ENCODE measurements around the gene GLRX5. TPM values are rescaled to one million over a fixed set of nuclear protein-coding genes. Genes with fewer than 3 reads are reported as not detected.

GLRX5 gene
- polyA plus RNA-seq, 2 donors: 24.2 to 28.3 TPM

- no peak overlapping the region for H3K27ac ChIP-seq (ENCODE audit: low read depth in 2 of 2, low read length in 1 of 2)
- H3K4me3 ChIP-seq (ENCODE audit: low read depth in 1 of 2, low read length in 2 of 2): no peak overlapping the region
- peaks cover 0 to 10% of the 10 kb centered on the region in 2 donors for H3K4me1 ChIP-seq (ENCODE audit: control insufficient read depth in 2 of 2, insufficient read depth in 2 of 2, low read length in 1 of 2)
- peaks cover 0 to 3% of the 10 kb centered on the region in 2 donors for H3K36me3 ChIP-seq (ENCODE audit: control insufficient read depth in 2 of 2, insufficient read depth in 2 of 2, low read length in 1 of 2)
- 95 to 96% methylated on average over 6 of the region's 6 CpGs for WGBS, 2 donors
- H3K9me3 ChIP-seq (ENCODE audit: control insufficient read depth in 2 of 2, insufficient read depth in 1 of 2, low read depth in 1 of 2, low read length in 1 of 2): no peaks in the 10 kb centered on the region
- no peaks in the 10 kb centered on the region for H3K27me3 ChIP-seq (ENCODE audit: control insufficient read depth in 1 of 2, insufficient read depth in 2 of 2, low read length in 2 of 2)
Measured at GRCh38 chr14:95540236-95540855, 5.5 kb downstream of the GLRX5 start.

- no peaks in the 10 kb centered on the region for H3K9me3 ChIP-seq (ENCODE audit: control insufficient read depth in 2 of 2, insufficient read depth in 1 of 2, low read depth in 1 of 2, low read length in 1 of 2)
- peaks cover 0 to 4% of the 10 kb centered on the region in 2 donors for H3K4me1 ChIP-seq (ENCODE audit: control insufficient read depth in 2 of 2, insufficient read depth in 2 of 2, low read length in 1 of 2)
- H3K27me3 ChIP-seq (ENCODE audit: control insufficient read depth in 1 of 2, insufficient read depth in 2 of 2, low read length in 2 of 2): no peaks in the 10 kb centered on the region
- peaks cover 0 to 3% of the 10 kb centered on the region in 2 donors for H3K36me3 ChIP-seq (ENCODE audit: control insufficient read depth in 2 of 2, insufficient read depth in 2 of 2, low read length in 1 of 2)
- 67 to 71% methylated on average over 4 of the region's 4 CpGs for WGBS, 2 donors
- no peak overlapping the region for H3K4me3 ChIP-seq (ENCODE audit: low read depth in 1 of 2, low read length in 2 of 2)
- no peak overlapping the region for H3K27ac ChIP-seq (ENCODE audit: low read depth in 2 of 2, low read length in 1 of 2)
Measured at GRCh38 chr14:95541346-95541745, 6.5 kb downstream of the GLRX5 start.

- peaks cover 0 to 3% of the 10 kb centered on the region in 2 donors for H3K36me3 ChIP-seq (ENCODE audit: control insufficient read depth in 2 of 2, insufficient read depth in 2 of 2, low read length in 1 of 2)
- H3K27me3 ChIP-seq (ENCODE audit: control insufficient read depth in 1 of 2, insufficient read depth in 2 of 2, low read length in 2 of 2): no peaks in the 10 kb centered on the region
- no peaks in the 10 kb centered on the region for H3K9me3 ChIP-seq (ENCODE audit: control insufficient read depth in 2 of 2, insufficient read depth in 1 of 2, low read depth in 1 of 2, low read length in 1 of 2)
- peaks cover 0 to 4% of the 10 kb centered on the region in 2 donors for H3K4me1 ChIP-seq (ENCODE audit: control insufficient read depth in 2 of 2, insufficient read depth in 2 of 2, low read length in 1 of 2)
- WGBS, 2 donors: 80 to 83% methylated on average over 8 of the region's 8 CpGs
- H3K4me3 ChIP-seq (ENCODE audit: low read depth in 1 of 2, low read length in 2 of 2): no peak overlapping the region
- H3K27ac ChIP-seq (ENCODE audit: low read depth in 2 of 2, low read length in 1 of 2): no peak overlapping the region
Measured at GRCh38 chr14:95541932-95542930, 7.4 kb downstream of the GLRX5 start.

GRCh38 chr14:95543021-95543420 lies 8.2 kb downstream of the GLRX5 start:
- Histone ChIP-seq H3K27ac (ENCODE audit: low read depth in 2 of 2, low read length in 1 of 2) (no peak overlapping the region), H3K27me3 (ENCODE audit: control insufficient read depth in 1 of 2, insufficient read depth in 2 of 2, low read length in 2 of 2) (no peaks in the 10 kb centered on the region), H3K4me1 (ENCODE audit: control insufficient read depth in 2 of 2, insufficient read depth in 2 of 2, low read length in 1 of 2) (peaks cover 0 to 3% of the 10 kb centered on the region in 2 donors), H3K9me3 (ENCODE audit: control insufficient read depth in 2 of 2, insufficient read depth in 1 of 2, low read depth in 1 of 2, low read length in 1 of 2) (no peaks in the 10 kb centered on the region), H3K4me3 (ENCODE audit: low read depth in 1 of 2, low read length in 2 of 2) (no peak overlapping the region), H3K36me3 (ENCODE audit: control insufficient read depth in 2 of 2, insufficient read depth in 2 of 2, low read length in 1 of 2) (peaks cover 0 to 3% of the 10 kb centered on the region in 2 donors)
- 97% methylated on average over 5 of the region's 5 CpGs for WGBS, 2 donors

- Histone ChIP-seq H3K4me3 (ENCODE audit: low read depth in 1 of 2, low read length in 2 of 2) (no peak overlapping the region), H3K4me1 (ENCODE audit: control insufficient read depth in 2 of 2, insufficient read depth in 2 of 2, low read length in 1 of 2) (peaks cover 0 to 4% of the 10 kb centered on the region in 2 donors), H3K36me3 (ENCODE audit: control insufficient read depth in 2 of 2, insufficient read depth in 2 of 2, low read length in 1 of 2) (peaks cover 0 to 3% of the 10 kb centered on the region in 2 donors), H3K27me3 (ENCODE audit: control insufficient read depth in 1 of 2, insufficient read depth in 2 of 2, low read length in 2 of 2) (no peaks in the 10 kb centered on the region), H3K9me3 (ENCODE audit: control insufficient read depth in 2 of 2, insufficient read depth in 1 of 2, low read depth in 1 of 2, low read length in 1 of 2) (no peaks in the 10 kb centered on the region), H3K27ac (ENCODE audit: low read depth in 2 of 2, low read length in 1 of 2) (no peak overlapping the region)
- 84 to 86% methylated on average over 8 of the region's 8 CpGs for WGBS, 2 donors
Measured at GRCh38 chr14:95544588-95544987, 9.7 kb downstream of the GLRX5 start.

- Histone ChIP-seq H3K27ac (ENCODE audit: low read depth in 2 of 2, low read length in 1 of 2) (no peak overlapping the region), H3K9me3 (ENCODE audit: control insufficient read depth in 2 of 2, insufficient read depth in 1 of 2, low read depth in 1 of 2, low read length in 1 of 2) (no peaks in the 10 kb centered on the region), H3K4me3 (ENCODE audit: low read depth in 1 of 2, low read length in 2 of 2) (no peak overlapping the region), H3K36me3 (ENCODE audit: control insufficient read depth in 2 of 2, insufficient read depth in 2 of 2, low read length in 1 of 2) (peaks cover 0 to 3% of the 10 kb centered on the region in 2 donors), H3K27me3 (ENCODE audit: control insufficient read depth in 1 of 2, insufficient read depth in 2 of 2, low read length in 2 of 2) (no peaks in the 10 kb centered on the region), H3K4me1 (ENCODE audit: control insufficient read depth in 2 of 2, insufficient read depth in 2 of 2, low read length in 1 of 2) (peaks cover 0 to 4% of the 10 kb centered on the region in 2 donors)
- WGBS, 2 donors: 75 to 82% methylated on average over 5 of the region's 5 CpGs
Measured at GRCh38 chr14:95545515-95546168, 10.8 kb downstream of the GLRX5 start.

- Histone ChIP-seq H3K27ac (ENCODE audit: low read depth in 2 of 2, low read length in 1 of 2) (no peak overlapping the region), H3K36me3 (ENCODE audit: control insufficient read depth in 2 of 2, insufficient read depth in 2 of 2, low read length in 1 of 2) (peaks cover 0 to 3% of the 10 kb centered on the region in 2 donors), H3K4me1 (ENCODE audit: control insufficient read depth in 2 of 2, insufficient read depth in 2 of 2, low read length in 1 of 2) (peaks cover 0 to 4% of the 10 kb centered on the region in 2 donors)
Measured at GRCh38 chr14:95547272-95547625, 12.4 kb downstream of the GLRX5 start.

GRCh38 chr14:95547626-95548327 lies 12.9 kb downstream of the GLRX5 start:
- Histone ChIP-seq H3K27me3 (ENCODE audit: control insufficient read depth in 1 of 2, insufficient read depth in 2 of 2, low read length in 2 of 2) (no peaks in the 10 kb centered on the region), H3K9me3 (ENCODE audit: control insufficient read depth in 2 of 2, insufficient read depth in 1 of 2, low read depth in 1 of 2, low read length in 1 of 2) (no peaks in the 10 kb centered on the region), H3K4me1 (ENCODE audit: control insufficient read depth in 2 of 2, insufficient read depth in 2 of 2, low read length in 1 of 2) (peaks cover 0 to 4% of the 10 kb centered on the region in 2 donors), H3K4me3 (ENCODE audit: low read depth in 1 of 2, low read length in 2 of 2) (no peak overlapping the region), H3K27ac (ENCODE audit: low read depth in 2 of 2, low read length in 1 of 2) (no peak overlapping the region), H3K36me3 (ENCODE audit: control insufficient read depth in 2 of 2, insufficient read depth in 2 of 2, low read length in 1 of 2) (peaks cover 0 to 3% of the 10 kb centered on the region in 2 donors)
- WGBS, 2 donors: 79 to 81% methylated on average over 14 of the region's 14 CpGs

More at GRCh38 chr14:95547272-95547625, 12.4 kb downstream of the GLRX5 start:
- Histone ChIP-seq H3K27me3 (ENCODE audit: control insufficient read depth in 1 of 2, insufficient read depth in 2 of 2, low read length in 2 of 2) (no peaks in the 10 kb centered on the region), H3K9me3 (ENCODE audit: control insufficient read depth in 2 of 2, insufficient read depth in 1 of 2, low read depth in 1 of 2, low read length in 1 of 2) (no peaks in the 10 kb centered on the region), H3K4me3 (ENCODE audit: low read depth in 1 of 2, low read length in 2 of 2) (no peak overlapping the region)
- 89 to 94% methylated on average over 5 of the region's 5 CpGs for WGBS, 2 donors

Measured in esophagus (tissue), 2 donors.